ENCODE measurements around the gene MVK. TPM values are rescaled to one million over a fixed set of nuclear protein-coding genes. Genes with fewer than 3 reads are reported as not detected.

Gene MVK
- total and polyA plus RNA-seq, 2 of the 4 experiments (the other 2 are of a cell fraction) = 6.6 to 11.5 TPM

- H3K18ac ChIP-seq (ENCODE audit: low read depth, low read length) = no peak overlapping the region
- H3K9me1 ChIP-seq (ENCODE audit: insufficient read depth, low read length) = no peaks in the 10 kb centered on the region
- dilution Hi-C loops (cut with HindIII; ENCODE audit: low sequenced_read_pairs, unreplicated experiment) = no loop called here
- no peak overlapping the region for H4K91ac ChIP-seq (ENCODE audit: insufficient read depth, low read depth, low read length)
- no peak overlapping the region for H2BK20ac ChIP-seq (ENCODE audit: low read depth, low read length)
- H3K9me3 ChIP-seq (ENCODE audit: control insufficient read depth, insufficient read depth, low read length) = no peaks in the 10 kb centered on the region; the same call in 1 of the 2 replicates
- H3K14ac ChIP-seq (replicated peaks; ENCODE audit: low read depth, low read length) = no peak overlapping the region
- no peak overlapping the region for H2BK5ac ChIP-seq (ENCODE audit: low read depth, low read length, poor library complexity, severe bottlenecking)
- no peaks in the 10 kb centered on the region for H4K20me1 ChIP-seq (ENCODE audit: insufficient read depth, low read length)
- no peak overlapping the region for H3K4me2 ChIP-seq (ENCODE audit: low read depth, low read length)
- no peak overlapping the region for H4K8ac ChIP-seq (ENCODE audit: low read depth in 2 of 2, low read length in 2 of 2)
- no peak overlapping the region for H3K56ac ChIP-seq (ENCODE audit: extremely low read depth, insufficient read depth, low read length)
- intact Hi-C loops (cut with micrococcal nuclease) = no loop called here
- no peaks in the 10 kb centered on the region for H3K36me3 ChIP-seq (ENCODE audit: control insufficient read depth, insufficient read depth, low read length)
- H3K23ac ChIP-seq (ENCODE audit: low read depth, low read length) = no peak overlapping the region
- DNase-seq (no peak), ATAC-seq (ENCODE audit: low read depth) (no peak)
- no peak for TF ChIP-seq SMC3 (IDR thresholded peaks at IDR 0.05; ENCODE audit: low read depth, low read length)
- no peak for TF ChIP-seq CEBPB (IDR thresholded peaks at IDR 0.05; ENCODE audit: low read depth, low read length)
- TF ChIP-seq CHD1 (IDR thresholded peaks at IDR 0.05; ENCODE audit: low read depth, low read length) = no peak
- TF ChIP-seq POLR2A (IDR thresholded peaks at IDR 0.05; ENCODE audit: low read depth, low read length) = no peak
- no peak for TF ChIP-seq USF2 (IDR thresholded peaks at IDR 0.05; ENCODE audit: low read depth, low read length)
- TF ChIP-seq RAD21 (IDR thresholded peaks at IDR 0.05; ENCODE audit: low read length) = no peak
- TF ChIP-seq FOS (IDR thresholded peaks at IDR 0.05; ENCODE audit: low read depth, low read length) = no peak
- no peak for TF ChIP-seq NFE2L2 (IDR thresholded peaks at IDR 0.05; ENCODE audit: low read depth, low read length)
- TF ChIP-seq MXI1 (IDR thresholded peaks at IDR 0.05; ENCODE audit: borderline replicate concordance, low read depth, low read length) = no peak
- TF ChIP-seq ELK1 (IDR thresholded peaks at IDR 0.05; ENCODE audit: borderline replicate concordance, low read depth, low read length) = no peak
- TF ChIP-seq RFX5 (IDR thresholded peaks at IDR 0.05; ENCODE audit: low read depth, low read length) = no peak
- TF ChIP-seq MAZ (IDR thresholded peaks at IDR 0.05; ENCODE audit: borderline replicate concordance, low read depth, low read length) = no peak
- no peak for TF ChIP-seq RCOR1 (IDR thresholded peaks at IDR 0.05; ENCODE audit: insufficient replicate concordance, low read length)
- WGBS, 2 experiments (ENCODE audit: extremely low coverage in 2 of 2, insufficient read length in 1 of 2) = 64% methylated on average over 2 of the region's 10 CpGs; no CpG with 5 or more reads in 1 of the 2 experiments
- H3K4me1 ChIP-seq (ENCODE audit: control insufficient read depth, insufficient read depth, low read length) = no peaks in the 10 kb centered on the region
- BruUV-seq (replicated peaks) = no TSS peak
- POLR2A ChIA-PET (ENCODE audit: unreplicated experiment) = no interaction called here
- peaks cover 68% of the 10 kb centered on the region for H3K27me3 ChIP-seq (ENCODE audit: control insufficient read depth, insufficient read depth, low read length)
- H4K5ac ChIP-seq (ENCODE audit: low read depth, low read length) = no peak overlapping the region
- no peak overlapping the region for H2AK5ac ChIP-seq (ENCODE audit: low read depth, low read length)
- no peak overlapping the region for H2AFZ ChIP-seq (replicated peaks; ENCODE audit: low read length, poor library complexity)
- H3K4me3 ChIP-seq (ENCODE audit: insufficient read depth, low read depth, low read length) = no peak overlapping the region
- no peak overlapping the region for H3K9ac ChIP-seq (ENCODE audit: low read depth, low read length)
- no peaks in the 10 kb centered on the region for H3K79me1 ChIP-seq (ENCODE audit: low read depth in 1 of 2, low read length in 2 of 2)
- no peak overlapping the region for H3K4ac ChIP-seq (ENCODE audit: low read depth, low read length)
- no peak overlapping the region for H2BK120ac ChIP-seq (ENCODE audit: low read depth, low read length)
- no peak overlapping the region for H2BK15ac ChIP-seq (ENCODE audit: low read depth, low read length)
- in situ Hi-C loops (cut with MboI; ENCODE audit: low sequenced_read_pairs) = no loop called here
- no peak overlapping the region for H3K27ac ChIP-seq (ENCODE audit: insufficient read depth, low read length)
- CTCF ChIA-PET = no interaction called here
- no peak overlapping the region for H2AK9ac ChIP-seq (replicated peaks; ENCODE audit: low read depth, low read length, poor library complexity)
Measured at GRCh38 chr12:109611223-109611622, 37.6 kb downstream of the MVK start.
